Keratinocyte (primary cell): ENCODE measurements around the gene MVB12B. TPM values are rescaled to one million over a fixed set of nuclear protein-coding genes. Genes with fewer than 3 reads are reported as not detected.

Experiments
- DNase-seq: peaks from one replicate; pipeline ENCODE4 v3.0.0-alpha.2; 2011; ENCODE audit warnings: low read depth, missing footprints, low spot score
- FAIRE-seq: peaks from 2 replicates; lab custom pipeline; 2011; peaks lifted over from hg19 to GRCh38; lab: Jason Lieb, UNC
- H2AFZ ChIP-seq: 2 replicates; pipeline ENCODE4 v1.6.0; 2012; ENCODE audit warnings: low read length, control low read depth, inconsistent platforms; ENCODE audit not compliant: control insufficient read depth
- H3K27ac ChIP-seq: 2 replicates; pipeline ENCODE4 v1.5.1; 2011; ENCODE audit warnings: low read length; ENCODE audit not compliant: control insufficient read depth, insufficient read depth
- H3K27me3 ChIP-seq: 3 replicates; pipeline ENCODE4 v1.6.0; 2011; ENCODE audit warnings: low read length; ENCODE audit not compliant: control insufficient read depth, insufficient read depth; ENCODE audit errors: extremely low read depth
- H3K36me3 ChIP-seq, 2 experiments: 2 replicates in 1 of 2; 3 replicates in 1 of 2; pipeline ENCODE4 v1.5.1; 2011; ENCODE audit warnings: low read length in 2 of 2, mild to moderate bottlenecking in 1 of 2; ENCODE audit not compliant: control insufficient read depth in 2 of 2, insufficient read depth in 2 of 2; ENCODE audit errors: extremely low read depth in 1 of 2
- H3K4me1 ChIP-seq: 3 replicates; pipeline ENCODE4 v1.5.1; 2011; ENCODE audit warnings: low read length; ENCODE audit not compliant: control insufficient read depth, insufficient read depth; ENCODE audit errors: extremely low read depth
- H3K4me2 ChIP-seq: 3 replicates; pipeline ENCODE4 v1.6.0; 2011; ENCODE audit warnings: low read depth, low read length; ENCODE audit not compliant: control insufficient read depth, insufficient read depth; ENCODE audit errors: extremely low read depth
- H3K4me3 ChIP-seq, 3 experiments: fragments of 200-600 bp in 1 of 3; sonication (generic) in 1 of 3; 2 replicates in 2 of 3; 3 replicates in 1 of 3; pipeline ENCODE4 v1.5.1; 2011 to 2016; ENCODE audit warnings: low read length in 3 of 3, mild to moderate bottlenecking in 3 of 3, control low read depth in 2 of 3, inconsistent platforms in 1 of 3, low read depth in 1 of 3, mixed read lengths in 1 of 3, mixed run types in 1 of 3, moderate library complexity in 1 of 3; ENCODE audit not compliant: control insufficient read depth in 2 of 3, insufficient read depth in 2 of 3; ENCODE audit errors: extremely low read depth in 1 of 3
- H3K79me2 ChIP-seq: 2 replicates; pipeline ENCODE4 v1.6.0; 2012; ENCODE audit warnings: low read length; ENCODE audit not compliant: control insufficient read depth, insufficient read depth
- H3K9ac ChIP-seq: 3 replicates; pipeline ENCODE4 v1.6.0; 2011; ENCODE audit warnings: low read length; ENCODE audit not compliant: control insufficient read depth, insufficient read depth; ENCODE audit errors: extremely low read depth
- H3K9me1 ChIP-seq: 3 replicates; pipeline ENCODE4 v1.6.0; 2011; ENCODE audit warnings: low read length; ENCODE audit not compliant: control insufficient read depth, insufficient read depth; ENCODE audit errors: extremely low read depth
- H3K9me3 ChIP-seq: 2 replicates; pipeline ENCODE4 v1.5.1; 2012; ENCODE audit warnings: low read depth, low read length; ENCODE audit not compliant: control insufficient read depth
- H4K20me1 ChIP-seq: 3 replicates; pipeline ENCODE4 v1.6.0; 2011; ENCODE audit warnings: low read length; ENCODE audit not compliant: control insufficient read depth, insufficient read depth; ENCODE audit errors: extremely low read depth
- EZH2 ChIP-seq: IDR thresholded peaks from one replicate; pipeline ENCODE4 v1.6.1; 2012; ENCODE audit warnings: inconsistent platforms, mild to moderate bottlenecking, low read length, moderate library complexity
- dilution Hi-C: fragments of 300-500 bp; cut with MboI; formaldehyde crosslinking; loops from one replicate; pipeline ENCODE4 v1.7.0; 2020; ENCODE audit warnings: low sequenced_read_pairs; ENCODE audit not compliant: extremely low pct_ligation_motif_present
- polyA plus RNA-seq, 5 experiments: library from polyadenylated mRNA; depleted of rRNA in 3 of 5; stranded (reverse) in 3 of 5; stranded (forward) in 1 of 5; unstranded in 1 of 5; fragments of >200 nt; gene quantifications; 1 replicate in 1 of 5; 2 replicates in 3 of 5; 3 replicates in 1 of 5; pipeline versions ENCODE4 v1.2.1 to v1.2.3, GENCODE V29; 2011 to 2012; ENCODE audit warnings: missing spikeins in 2 of 5, low read depth in 1 of 5, low replicate concordance in 1 of 5
- TF ChIP-seq, protein P1 (sequence below), 3 experiments: IDR thresholded peaks in 1 of 3; conservative IDR thresholded peaks in 1 of 3; optimal IDR thresholded peaks in 1 of 3; 2 replicates in 2 of 3; 3 replicates in 1 of 3; pipeline versions ENCODE3 to v1.5.1; 2011; ENCODE audit warnings: low read length in 3 of 3, mild to moderate bottlenecking in 3 of 3, moderate library complexity in 2 of 3, control low read depth in 1 of 3, inconsistent platforms in 1 of 3; ENCODE audit not compliant: insufficient read depth in 2 of 3; ENCODE audit errors: extremely low read depth in 1 of 3

MVB12B gene
- polyA plus RNA-seq, 1 donor (not counting 4 experiments of a cell fraction or from before 2014, with no cell fraction given): 1.2 TPM

DNA sequence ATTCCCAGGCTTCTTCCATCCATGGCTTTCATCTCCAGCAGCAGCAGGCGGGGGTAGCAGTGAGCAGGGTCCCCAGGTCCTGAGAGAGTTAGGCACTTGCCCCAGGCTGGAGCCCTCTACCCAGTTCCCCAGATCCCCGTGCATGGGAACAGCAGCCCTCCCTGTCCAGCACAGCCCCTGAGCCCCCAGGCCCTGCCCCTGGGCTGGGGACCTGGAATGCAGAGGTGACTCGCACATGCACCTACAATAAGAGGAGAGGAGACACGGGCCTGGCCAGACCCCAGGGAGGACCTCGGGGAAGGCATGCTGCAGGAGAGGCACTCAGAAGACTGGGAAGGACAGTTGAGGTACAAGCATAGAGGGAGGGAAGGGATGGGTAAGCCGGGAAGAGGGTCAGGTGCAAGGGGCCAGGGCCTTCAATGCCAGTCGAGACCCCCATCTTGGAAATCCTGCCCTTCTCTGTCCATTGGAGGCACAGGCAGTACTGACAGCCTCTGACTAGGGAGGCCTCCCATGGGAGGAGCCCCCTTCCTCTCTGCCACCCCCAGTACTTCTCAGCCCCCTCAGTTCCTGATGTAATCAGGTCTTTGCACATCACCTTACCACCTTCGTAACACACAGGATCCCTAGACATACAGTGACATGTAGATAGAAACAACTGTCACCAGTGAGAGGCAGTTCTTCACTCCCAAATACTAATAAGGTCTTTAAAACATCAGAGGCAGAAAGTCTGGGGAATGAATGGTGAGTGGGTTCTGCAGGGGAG lies 151.8 kb downstream of the MVB12B start:
- Histone ChIP-seq H2AFZ (no peak overlapping the region), H3K4me2 (no peak overlapping the region), H3K9me1 (no peaks in the 10 kb centered on the region), H3K9ac (no peak overlapping the region), H3K27me3 (no peaks in the 10 kb centered on the region), H3K79me2 (no peaks in the 10 kb centered on the region), H3K27ac (no peak overlapping the region), H4K20me1 (no peaks in the 10 kb centered on the region), H3K9me3 (no peaks in the 10 kb centered on the region), H3K4me1 (no peaks in the 10 kb centered on the region), H3K4me3 (no peak overlapping the region), H3K36me3 (no peaks in the 10 kb centered on the region)
- DNase-seq (no peak), FAIRE-seq (no peak)
- no peak for TF ChIP-seq EZH2
- dilution Hi-C loops: no loop called here

DNA sequence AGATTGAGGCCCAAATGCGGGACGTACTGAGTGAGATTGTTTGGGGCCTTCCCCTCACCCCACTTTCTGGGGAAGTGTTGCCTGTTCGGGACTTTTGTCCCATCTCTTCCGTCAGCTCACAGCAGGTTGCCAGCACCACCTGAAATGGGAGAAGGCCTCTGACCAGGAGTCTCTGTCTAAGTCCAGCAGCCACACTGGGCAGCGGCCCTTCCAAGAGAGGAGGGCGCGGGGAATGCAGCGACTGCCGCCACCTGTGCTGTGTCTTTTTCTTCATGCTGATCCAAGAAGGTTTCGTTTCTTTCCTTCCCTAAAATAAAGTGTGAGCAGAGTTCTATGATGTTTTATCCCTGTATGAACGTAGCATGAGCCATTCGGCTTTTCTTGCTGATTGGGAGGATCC lies 152.9 kb downstream of the MVB12B start:
- no peak overlapping the region for H2AFZ ChIP-seq
- no peaks in the 10 kb centered on the region for H3K4me1 ChIP-seq
- no peak overlapping the region for H3K4me3 ChIP-seq
- DNase-seq (no peak), FAIRE-seq (no peak)
- no peak overlapping the region for H3K4me2 ChIP-seq
- H3K36me3 ChIP-seq: no peaks in the 10 kb centered on the region
- H3K27ac ChIP-seq: no peak overlapping the region
- H3K9me1 ChIP-seq: no peaks in the 10 kb centered on the region
- H3K27me3 ChIP-seq: no peaks in the 10 kb centered on the region
- no peaks in the 10 kb centered on the region for H3K79me2 ChIP-seq
- no peaks in the 10 kb centered on the region for H3K9me3 ChIP-seq
- dilution Hi-C loops: no loop called here
- no peak overlapping the region for H3K9ac ChIP-seq
- H4K20me1 ChIP-seq: no peaks in the 10 kb centered on the region
- no peak for TF ChIP-seq EZH2
- TF ChIP-seq, protein P1, sequence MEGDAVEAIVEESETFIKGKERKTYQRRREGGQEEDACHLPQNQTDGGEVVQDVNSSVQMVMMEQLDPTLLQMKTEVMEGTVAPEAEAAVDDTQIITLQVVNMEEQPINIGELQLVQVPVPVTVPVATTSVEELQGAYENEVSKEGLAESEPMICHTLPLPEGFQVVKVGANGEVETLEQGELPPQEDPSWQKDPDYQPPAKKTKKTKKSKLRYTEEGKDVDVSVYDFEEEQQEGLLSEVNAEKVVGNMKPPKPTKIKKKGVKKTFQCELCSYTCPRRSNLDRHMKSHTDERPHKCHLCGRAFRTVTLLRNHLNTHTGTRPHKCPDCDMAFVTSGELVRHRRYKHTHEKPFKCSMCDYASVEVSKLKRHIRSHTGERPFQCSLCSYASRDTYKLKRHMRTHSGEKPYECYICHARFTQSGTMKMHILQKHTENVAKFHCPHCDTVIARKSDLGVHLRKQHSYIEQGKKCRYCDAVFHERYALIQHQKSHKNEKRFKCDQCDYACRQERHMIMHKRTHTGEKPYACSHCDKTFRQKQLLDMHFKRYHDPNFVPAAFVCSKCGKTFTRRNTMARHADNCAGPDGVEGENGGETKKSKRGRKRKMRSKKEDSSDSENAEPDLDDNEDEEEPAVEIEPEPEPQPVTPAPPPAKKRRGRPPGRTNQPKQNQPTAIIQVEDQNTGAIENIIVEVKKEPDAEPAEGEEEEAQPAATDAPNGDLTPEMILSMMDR (optimal IDR thresholded peaks at IDR 0.05 in 1 of 3, IDR thresholded peaks at IDR 0.05 in 1 of 3, conservative IDR thresholded peaks at IDR 0.05 in 1 of 3; ENCODE audit: extremely low read depth in 1 of 3, insufficient read depth in 2 of 3, low read length in 3 of 3): no peak
